Measurements from ENCODE around the gene BCL2L14.

- TF ChIP-seq, protein P1, sequence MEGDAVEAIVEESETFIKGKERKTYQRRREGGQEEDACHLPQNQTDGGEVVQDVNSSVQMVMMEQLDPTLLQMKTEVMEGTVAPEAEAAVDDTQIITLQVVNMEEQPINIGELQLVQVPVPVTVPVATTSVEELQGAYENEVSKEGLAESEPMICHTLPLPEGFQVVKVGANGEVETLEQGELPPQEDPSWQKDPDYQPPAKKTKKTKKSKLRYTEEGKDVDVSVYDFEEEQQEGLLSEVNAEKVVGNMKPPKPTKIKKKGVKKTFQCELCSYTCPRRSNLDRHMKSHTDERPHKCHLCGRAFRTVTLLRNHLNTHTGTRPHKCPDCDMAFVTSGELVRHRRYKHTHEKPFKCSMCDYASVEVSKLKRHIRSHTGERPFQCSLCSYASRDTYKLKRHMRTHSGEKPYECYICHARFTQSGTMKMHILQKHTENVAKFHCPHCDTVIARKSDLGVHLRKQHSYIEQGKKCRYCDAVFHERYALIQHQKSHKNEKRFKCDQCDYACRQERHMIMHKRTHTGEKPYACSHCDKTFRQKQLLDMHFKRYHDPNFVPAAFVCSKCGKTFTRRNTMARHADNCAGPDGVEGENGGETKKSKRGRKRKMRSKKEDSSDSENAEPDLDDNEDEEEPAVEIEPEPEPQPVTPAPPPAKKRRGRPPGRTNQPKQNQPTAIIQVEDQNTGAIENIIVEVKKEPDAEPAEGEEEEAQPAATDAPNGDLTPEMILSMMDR (IDR thresholded peaks at IDR 0.05), result no peak
- no peak for TF ChIP-seq POLR2A (IDR thresholded peaks at IDR 0.05)
Measured at GRCh38 chr12:12022306-12022936, 48.3 kb upstream of the BCL2L14 start.

Measured in lower leg skin (tissue), 3 donors.